COLO668 (cell line): ENCODE data around the gene SRGAP1.
A peak's percentile ranks its signal among the peaks of the same experiment; 100 is the strongest.
"Not testable (repeated sequence)": the region's sequence is repeated elsewhere in the genome, so short reads cannot be mapped to it uniquely, and the experiment has no call there.

ENCODE experiments used
- DNase-seq: peaks from one replicate; lab custom pipeline; 2025; ENCODE audit not compliant: unreplicated experiment; lab: John Stamatoyannopoulos, UW

Gene SRGAP1

GRCh38 chr12:64034901-64035576, 190.5 kb downstream of the SRGAP1 start:
- no peak for DNase-seq

- no peak for DNase-seq
Observed at GRCh38 chr12:64036414-64036813, 191.9 kb downstream of the SRGAP1 start.

GRCh38 chr12:64039281-64039871, 194.9 kb downstream of the SRGAP1 start:
- peak; percentile 90 for DNase-seq

GRCh38 chr12:64042911-64043310, 198.4 kb downstream of the SRGAP1 start:
- DNase-seq = no peak

- DNase-seq = no peak
Observed at GRCh38 chr12:64044191-64044590, 199.7 kb downstream of the SRGAP1 start.

GRCh38 chr12:64051057-64051456, 206.6 kb downstream of the SRGAP1 start:
- DNase-seq = no peak

GRCh38 chr12:64053117-64053516, 208.6 kb downstream of the SRGAP1 start:
- DNase-seq = peak; percentile 17

GRCh38 chr12:64054079-64054520, 209.6 kb downstream of the SRGAP1 start:
- DNase-seq = no peak

GRCh38 chr12:64056741-64057140, 212.2 kb downstream of the SRGAP1 start:
- DNase-seq = no peak

- DNase-seq = no peak
Observed at GRCh38 chr12:64057706-64058105, 213.2 kb downstream of the SRGAP1 start.

- DNase-seq = no peak
Observed at GRCh38 chr12:64058541-64059265, 214.2 kb downstream of the SRGAP1 start.

GRCh38 chr12:64059685-64060084, 215.2 kb downstream of the SRGAP1 start:
- DNase-seq = no peak

GRCh38 chr12:64061868-64062375, 217.4 kb downstream of the SRGAP1 start:
- no peak for DNase-seq

- no peak for DNase-seq
Observed at GRCh38 chr12:64063121-64063520, 218.6 kb downstream of the SRGAP1 start.

GRCh38 chr12:64064240-64064639, 219.7 kb downstream of the SRGAP1 start:
- DNase-seq = no peak

GRCh38 chr12:64064706-64065105, 220.2 kb downstream of the SRGAP1 start:
- no peak for DNase-seq

GRCh38 chr12:64065881-64066451, 221.5 kb downstream of the SRGAP1 start:
- no peak for DNase-seq

- DNase-seq = no peak
Observed at GRCh38 chr12:64066776-64067175, 222.3 kb downstream of the SRGAP1 start.

GRCh38 chr12:64070454-64070853, 226.0 kb downstream of the SRGAP1 start:
- DNase-seq = no peak

GRCh38 chr12:64072916-64073575, 228.5 kb downstream of the SRGAP1 start:
- DNase-seq = no peak

GRCh38 chr12:64076565-64076964, 232.1 kb downstream of the SRGAP1 start:
- DNase-seq = not testable (repeated sequence)
